Ramos (cell line): Measurements from ENCODE around the gene VWA1.
"Not testable (repeated sequence)": the region's sequence is repeated elsewhere in the genome, so short reads cannot be mapped to it uniquely, and the experiment has no call there.

ENCODE experiments used
- in situ Hi-C: fragments of 300-500 bp; cut with MboI; formaldehyde crosslinking; loops from one replicate; pipeline ENCODE4 v1.14.3; 2022; ENCODE audit warnings: low sequenced_read_pairs; ENCODE audit not compliant: unreplicated experiment

Gene VWA1

DNA sequence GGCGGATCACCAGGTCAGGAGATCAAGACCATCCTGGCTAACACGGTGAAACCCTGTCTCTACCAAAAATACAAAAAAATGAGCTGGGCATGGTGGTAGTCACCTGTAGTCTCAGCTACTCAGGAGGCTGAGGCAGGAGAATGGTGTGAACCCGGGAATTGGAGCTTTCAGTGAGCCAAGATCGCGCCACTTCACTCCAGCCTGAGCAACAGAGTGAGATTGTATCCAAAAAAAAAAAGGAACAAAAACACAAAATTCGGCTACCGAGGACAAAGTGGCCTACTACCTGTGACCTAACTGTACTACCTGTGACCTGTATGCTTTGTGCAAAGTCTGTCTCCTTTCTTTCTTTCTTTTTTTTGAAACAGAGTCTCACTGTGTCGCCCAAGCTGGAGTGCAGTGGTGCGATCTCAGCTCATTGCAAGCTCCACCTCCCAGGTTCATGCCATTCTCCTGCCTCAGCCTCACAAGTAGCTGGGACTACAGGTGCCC is 32.5 kb upstream of the VWA1 start:
- in situ Hi-C loops = not testable (repeated sequence)

DNA sequence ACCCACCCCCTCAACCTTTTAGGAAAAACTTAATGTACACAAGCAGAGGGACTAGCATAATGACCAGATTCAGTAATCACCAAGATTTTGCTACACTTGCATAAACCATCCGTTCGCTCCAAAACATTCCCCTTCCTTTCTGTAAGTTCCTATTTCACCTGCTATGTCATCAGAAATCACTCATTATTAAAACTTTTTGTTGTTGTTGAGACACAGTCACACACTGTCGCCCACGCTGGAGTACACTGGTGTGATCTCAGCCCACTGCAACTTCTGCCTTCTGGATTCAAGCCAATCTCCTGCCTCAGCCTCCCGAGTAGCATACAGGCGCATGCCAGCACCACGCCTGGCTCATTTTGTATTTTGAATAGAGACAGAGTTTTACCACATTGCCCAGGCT is 31.8 kb upstream of the VWA1 start:
- in situ Hi-C loops = no loop called here

DNA sequence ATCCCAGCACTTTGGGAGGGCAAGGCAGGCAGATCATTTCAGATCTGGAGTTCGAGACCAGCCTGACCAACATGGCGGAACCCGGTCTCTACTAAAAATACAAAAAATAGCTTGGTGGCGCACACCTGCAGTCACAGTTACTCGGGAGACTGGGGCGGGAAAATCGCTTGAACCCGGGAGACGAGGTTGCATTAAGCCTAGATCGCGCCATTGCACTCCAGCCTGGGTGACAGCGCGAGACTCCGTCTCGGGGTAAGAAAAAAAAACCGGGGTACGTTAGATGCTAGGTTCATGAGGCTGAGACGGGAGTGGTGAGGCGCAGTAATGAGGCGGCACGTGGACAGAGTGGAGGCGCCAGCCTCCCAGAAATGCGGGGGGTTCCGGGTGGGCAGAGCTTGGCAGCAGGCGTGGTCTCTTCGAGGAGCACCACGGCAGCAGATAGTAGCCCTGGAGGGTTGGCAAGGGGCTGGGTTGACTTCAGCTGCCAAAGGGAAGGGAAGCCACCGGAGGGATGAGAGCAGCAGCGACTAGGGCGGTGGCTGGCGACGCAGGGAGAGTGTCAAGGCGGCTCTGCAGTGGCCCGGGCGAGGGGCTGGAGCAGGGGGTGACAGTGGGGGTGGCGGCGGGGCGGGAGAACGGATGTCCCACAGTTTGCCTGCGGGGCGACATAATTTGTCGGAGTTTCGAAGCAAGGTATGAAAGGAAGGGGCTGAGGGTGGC is 29.2 kb upstream of the VWA1 start:
- in situ Hi-C loops = no loop called here

DNA sequence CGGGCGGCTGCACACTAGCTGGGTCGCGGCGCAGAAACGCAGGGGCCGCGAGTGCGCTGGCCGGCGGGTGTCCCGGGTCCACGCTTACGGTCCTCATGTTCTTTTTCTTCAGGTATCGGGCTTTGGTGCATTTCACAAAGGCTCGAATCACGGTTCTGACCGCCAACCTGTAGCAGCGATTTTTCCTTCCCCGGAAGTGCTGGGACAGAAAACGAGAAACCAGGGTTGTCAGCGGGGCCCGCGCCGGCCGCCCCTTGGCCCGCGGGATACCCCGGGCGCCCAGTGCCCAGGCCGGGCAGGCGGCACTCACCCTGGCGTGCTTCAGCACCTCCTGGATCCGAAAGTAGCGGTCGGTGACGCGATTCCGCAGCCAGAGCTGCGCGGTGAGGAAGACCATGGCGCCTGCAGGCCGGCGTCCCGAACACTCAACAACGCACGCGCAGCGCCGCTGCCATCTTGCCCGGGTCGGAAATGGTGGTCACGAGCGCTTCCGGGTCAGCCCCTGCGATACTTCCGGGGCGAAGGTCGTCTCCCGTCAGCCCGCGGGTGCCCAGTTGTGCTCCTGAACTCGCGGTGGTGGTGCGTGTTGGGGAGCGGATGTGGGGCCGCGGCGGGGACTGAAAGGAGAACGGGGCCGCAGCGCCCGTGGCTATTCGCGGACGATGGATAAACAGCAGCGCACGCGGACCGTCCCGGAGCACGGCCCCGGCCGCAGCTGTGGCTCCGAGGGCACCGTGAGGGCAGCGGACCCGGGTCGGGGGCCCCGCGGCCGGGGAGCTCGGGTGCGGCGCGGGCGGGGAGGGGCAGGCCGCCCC is 28.5 kb upstream of the VWA1 start, which contains the start of gene MRPL20:
MRPL20 (minus strand) TSS at position 473 of the 815 bp plus-strand sequence; CDS start at position 397, 76 bp downstream.
- in situ Hi-C loops = no loop called here

DNA sequence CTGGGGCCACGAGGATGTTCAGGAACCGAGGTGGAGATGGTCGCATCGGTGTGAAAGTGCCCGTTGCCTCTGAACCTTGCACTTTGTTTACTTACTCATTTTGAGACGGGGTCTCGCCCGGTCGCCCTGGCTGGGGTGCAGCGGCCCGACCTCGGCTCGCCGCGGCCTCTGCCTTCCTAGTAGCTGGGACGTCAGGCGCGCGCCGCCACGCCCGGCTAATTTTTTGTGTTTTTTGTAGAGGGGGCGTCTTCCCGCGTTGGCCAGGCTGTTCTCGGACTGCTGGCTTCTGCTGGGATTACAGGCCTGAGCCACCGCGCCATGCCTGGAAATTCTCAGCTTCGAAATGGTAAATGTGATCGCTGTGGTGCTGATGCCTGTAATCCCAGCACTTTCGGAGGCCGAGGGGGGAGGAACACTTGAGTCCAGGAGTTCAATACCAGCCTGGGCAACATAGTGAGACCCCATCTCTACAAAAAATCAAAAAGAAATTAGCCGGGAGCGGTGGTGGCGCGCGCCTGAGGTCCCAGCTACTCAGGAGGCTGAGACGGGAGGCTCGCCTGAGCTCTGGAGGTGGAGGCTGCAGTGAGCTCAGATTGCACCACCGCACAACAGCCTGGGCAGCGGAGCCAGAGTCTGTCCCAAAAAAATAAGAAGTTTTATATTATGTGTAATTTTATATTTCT is 27.7 kb upstream of the VWA1 start:
- in situ Hi-C loops = no loop called here

DNA sequence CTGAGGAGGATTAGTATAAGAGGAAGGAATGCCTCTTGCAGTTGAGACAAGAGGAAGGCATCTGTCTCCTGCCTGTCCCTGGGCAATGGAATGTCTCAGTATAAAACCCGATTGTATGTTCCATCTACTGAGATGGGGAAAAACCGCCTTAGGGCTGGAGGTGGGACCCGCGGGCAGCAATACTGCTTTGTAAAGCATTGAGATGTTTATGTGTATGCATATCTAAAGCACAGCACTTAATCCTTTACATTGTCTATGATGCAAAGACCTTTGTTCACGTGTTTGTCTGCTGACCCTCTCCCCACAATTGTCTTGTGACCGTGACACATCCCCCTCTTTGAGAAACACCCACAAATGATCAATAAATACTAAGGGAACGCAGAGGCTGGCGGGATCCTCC is 25.3 kb upstream of the VWA1 start:
- in situ Hi-C loops = not testable (repeated sequence)

DNA sequence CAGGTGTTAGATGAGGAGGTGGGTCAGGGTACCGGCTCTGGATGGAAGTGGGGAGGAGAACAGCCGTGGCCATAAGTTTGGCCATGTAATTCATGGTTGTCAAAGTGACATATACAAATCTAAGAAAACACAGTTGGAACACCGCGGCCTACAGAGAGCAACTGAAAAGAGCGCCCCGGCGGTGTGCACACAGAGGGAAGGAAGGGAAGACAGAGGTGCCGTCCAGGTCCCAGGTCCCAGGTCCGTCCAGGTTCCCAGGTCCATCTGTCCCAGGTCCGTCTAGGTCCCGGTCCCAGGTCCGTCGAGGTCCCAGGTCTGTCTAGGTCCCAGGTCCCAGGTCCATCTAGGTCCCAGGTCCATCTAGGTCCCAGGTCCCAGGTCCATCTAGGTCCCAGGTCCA is 23.9 kb upstream of the VWA1 start:
- in situ Hi-C loops = no loop called here

DNA sequence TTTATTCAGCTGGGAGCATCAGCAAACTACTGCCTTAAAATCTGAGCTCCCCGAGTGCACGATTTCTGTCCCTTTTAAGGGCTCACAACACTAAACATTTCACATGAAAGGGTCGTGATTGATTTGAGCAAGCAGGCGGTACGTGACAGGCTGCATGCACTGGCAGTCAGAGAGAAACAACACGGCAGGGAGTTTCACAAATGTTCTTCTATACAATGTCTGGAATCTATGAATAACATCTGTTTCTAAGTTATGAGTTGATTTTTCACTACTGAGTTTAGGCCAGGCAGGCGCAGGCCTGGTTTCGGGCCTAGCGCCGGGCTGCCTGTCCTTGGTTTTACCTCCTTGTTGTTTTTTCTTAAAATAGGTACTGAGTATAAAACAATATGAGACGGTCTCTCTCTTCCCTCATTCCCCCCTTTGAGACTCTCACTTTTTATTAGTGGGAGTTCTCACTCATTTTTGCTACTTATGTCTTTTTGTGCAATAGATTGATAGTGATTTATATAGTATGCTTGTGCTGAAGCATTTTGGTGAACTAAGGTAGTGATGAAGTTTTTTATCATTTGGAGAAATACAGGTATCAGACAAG is 23.1 kb upstream of the VWA1 start:
- in situ Hi-C loops = not testable (repeated sequence)

DNA sequence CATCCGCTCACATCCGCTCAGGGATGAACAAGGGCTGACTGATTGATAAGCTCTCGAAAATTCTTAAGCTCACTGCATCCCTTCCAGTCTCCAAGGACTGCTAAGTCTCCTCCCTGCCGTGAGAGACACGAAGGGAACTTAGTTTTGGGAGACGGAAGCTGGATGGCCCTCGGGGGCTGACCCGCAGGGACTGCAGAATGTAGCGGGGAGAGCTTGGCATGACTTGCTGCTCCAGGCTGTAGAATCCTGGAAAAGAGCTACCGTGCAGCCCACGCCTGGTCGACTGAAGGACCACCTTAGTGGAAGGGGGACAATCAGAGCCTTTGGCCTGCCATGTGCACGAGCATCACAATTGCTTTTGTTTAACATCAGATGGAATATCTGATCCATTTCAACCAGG is 19.7 kb upstream of the VWA1 start:
- in situ Hi-C loops = no loop called here

DNA sequence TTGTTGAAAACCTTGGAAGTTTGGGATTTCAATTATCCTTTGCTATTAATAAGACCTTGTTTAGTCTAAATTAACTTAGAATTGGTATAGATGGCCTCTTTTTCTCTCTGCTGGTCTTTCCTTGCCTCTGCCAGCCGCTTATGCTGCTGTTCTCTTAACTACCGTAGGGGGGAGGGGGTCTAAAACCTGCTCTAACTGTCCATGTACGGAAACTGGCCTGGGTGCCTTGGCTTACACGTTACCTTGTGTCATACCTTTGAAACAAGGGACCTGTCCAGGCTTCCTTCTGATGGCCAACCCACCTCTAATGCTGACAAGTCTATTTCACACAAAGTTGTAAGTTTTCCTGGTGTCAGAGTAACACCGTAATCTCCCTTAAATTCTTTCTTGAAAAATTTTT is 18.1 kb upstream of the VWA1 start:
- in situ Hi-C loops = not testable (repeated sequence)

DNA sequence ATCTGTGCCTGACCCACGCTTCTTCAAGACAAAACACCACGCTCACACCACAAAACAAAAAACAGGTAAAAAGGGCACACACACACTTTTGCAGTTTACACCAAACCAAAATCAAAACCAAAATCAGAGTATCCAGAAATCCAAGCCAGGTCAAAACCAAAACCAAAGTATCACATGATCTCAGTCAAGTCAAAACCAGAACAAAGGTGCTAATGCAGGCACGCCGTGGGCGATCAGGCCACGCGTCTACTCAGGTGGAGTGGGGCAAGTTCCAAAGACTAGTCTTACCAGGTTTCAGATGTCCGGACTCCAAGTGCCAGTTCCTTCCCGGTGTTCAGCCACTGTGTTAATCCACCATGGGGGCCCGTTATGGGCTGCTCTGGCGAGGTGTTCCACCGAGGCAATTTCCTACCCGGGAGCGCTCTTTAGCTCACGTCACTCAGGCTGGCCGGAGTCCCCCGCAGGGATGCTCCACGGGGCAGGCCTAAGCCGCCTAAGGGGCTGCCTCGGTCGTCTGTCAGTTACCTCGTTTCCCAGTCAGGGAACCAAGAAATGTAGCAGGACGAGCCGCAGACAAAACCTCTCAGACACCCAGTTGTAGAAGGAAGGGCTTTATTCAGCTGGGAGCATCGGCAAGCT is 17.5 kb upstream of the VWA1 start:
- in situ Hi-C loops = not testable (repeated sequence)

DNA sequence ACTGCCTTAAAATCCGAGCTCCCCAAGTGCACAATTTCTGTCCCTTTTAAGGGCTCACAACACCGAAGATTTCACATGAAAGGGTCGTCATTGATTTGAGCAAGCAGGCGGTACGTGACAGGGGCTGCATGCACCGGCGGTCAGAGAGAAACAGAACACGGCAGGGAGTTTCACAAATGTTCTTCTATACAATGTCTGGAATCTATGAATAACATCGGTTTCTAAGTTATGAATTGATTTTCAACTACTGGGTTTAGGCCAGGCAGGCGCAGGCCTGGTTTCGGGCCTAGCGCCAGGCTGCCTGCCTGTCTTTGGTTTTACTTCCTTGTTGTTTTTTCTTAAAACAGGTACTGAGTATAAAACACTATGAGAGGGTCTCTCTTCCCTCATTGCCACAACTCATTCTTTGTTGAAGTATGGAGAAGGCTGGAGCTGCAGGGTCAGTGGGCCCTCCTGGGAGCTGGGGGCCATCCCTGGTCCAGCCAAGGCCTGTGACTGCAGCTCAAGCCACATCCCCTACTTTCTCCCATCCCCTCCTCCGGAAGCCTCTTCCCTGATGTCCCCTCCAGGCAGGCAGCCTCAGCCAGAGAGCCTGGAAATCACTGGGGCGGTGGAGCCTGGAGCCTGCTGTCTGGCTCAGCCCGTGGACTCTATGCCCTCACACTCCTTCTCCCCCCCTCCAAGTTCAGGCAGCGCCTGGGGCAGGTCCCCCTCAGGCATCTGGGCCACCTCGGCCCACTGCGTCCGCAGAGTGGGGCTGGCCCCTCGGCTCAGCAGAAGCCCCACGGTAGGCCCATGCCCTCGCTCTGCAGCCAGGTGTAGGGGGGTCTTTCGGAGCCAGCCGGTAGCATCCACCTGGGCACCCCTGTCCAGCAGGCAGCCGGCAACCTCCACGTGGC is 16.8 kb upstream of the VWA1 start:
- in situ Hi-C loops = no loop called here

DNA sequence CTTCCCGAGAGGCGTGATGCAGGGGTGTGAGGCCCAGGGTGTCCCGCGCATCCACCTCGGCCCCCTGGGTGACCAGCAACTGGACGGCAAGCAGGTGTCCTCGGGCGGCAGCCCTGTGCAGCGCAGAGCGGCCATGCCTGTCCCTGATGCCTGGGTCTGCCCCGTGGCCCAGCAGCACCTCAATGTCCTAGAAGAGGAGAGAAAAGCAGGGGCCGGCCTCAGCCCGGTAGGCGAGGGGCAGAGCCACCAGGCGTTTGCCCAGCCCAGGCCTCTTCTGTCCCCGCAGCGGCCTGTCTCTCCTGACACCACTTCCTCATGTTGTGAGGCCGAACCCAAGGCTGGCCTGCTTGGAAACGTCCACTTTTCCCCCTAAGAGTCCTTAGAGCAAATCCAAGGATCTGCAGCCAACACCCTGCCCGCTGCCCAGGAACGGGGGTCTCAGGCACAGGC is 16.1 kb upstream of the VWA1 start:
- in situ Hi-C loops = no loop called here

DNA sequence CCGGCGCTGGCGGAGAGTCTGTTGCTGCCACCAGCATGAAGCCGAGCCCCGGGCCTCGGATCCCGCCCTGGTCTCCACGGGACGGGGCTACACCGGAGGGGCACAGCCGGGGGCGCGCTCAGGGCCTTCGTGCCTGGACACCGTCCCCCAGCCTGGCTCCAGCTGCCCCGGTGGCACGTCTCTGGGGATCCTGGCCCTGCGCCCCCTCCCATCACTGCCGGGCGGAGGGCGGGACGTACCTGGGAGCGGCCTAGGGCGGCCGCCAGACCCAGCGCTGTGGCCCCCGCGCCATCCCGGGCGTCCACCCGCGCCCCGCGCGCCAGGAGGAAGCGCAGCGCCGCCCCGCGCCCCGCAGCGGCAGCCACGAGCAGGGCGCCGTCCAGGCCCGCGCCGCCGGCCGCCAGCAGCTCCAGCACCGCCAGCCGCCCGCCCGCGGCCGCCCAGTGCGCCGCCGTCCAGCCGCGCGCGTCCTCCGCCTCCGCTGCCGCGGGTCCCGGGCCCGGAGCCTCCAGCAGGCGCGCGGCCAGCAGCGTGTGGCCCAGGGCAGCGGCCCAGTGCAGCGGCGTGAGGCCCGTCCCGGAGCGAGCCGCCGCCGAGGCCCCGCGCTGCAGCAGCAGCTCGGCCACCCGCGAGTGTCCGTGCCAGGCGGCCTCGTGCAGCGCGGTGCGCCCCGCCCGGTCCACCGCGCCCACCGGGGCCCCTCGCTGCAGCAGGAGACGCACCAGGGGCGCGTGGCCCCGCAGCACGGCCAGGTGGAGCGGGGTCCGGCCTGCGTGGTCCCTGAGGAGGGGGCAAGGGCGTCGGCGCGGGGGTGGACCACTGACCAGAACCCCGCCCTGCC is 15.5 kb upstream of the VWA1 start:
- in situ Hi-C loops = no loop called here

DNA sequence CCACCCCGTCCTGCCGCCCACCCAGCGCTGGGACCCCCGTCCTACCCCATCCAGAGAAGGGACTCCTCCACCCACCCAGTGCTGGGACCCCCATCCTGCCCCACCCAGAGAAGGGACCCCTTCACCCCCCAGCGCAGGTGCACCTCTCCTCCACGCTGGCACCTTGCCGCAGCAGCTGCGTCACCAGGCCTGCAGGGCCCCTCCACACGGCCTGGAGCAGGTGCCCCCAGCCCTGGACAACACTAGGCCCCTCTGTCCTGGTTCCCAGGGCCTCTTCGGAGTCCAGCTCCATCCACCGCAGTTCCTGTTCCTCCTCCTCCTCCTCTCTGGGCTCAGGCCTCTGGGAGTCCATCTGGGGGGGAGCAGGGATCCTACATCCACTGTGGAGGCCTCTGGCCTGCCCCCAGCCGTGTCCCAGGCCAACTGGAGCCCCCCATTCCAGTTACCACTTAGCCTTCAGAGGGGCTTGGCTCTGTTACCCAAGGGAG is 14.8 kb upstream of the VWA1 start:
- in situ Hi-C loops = no loop called here

DNA sequence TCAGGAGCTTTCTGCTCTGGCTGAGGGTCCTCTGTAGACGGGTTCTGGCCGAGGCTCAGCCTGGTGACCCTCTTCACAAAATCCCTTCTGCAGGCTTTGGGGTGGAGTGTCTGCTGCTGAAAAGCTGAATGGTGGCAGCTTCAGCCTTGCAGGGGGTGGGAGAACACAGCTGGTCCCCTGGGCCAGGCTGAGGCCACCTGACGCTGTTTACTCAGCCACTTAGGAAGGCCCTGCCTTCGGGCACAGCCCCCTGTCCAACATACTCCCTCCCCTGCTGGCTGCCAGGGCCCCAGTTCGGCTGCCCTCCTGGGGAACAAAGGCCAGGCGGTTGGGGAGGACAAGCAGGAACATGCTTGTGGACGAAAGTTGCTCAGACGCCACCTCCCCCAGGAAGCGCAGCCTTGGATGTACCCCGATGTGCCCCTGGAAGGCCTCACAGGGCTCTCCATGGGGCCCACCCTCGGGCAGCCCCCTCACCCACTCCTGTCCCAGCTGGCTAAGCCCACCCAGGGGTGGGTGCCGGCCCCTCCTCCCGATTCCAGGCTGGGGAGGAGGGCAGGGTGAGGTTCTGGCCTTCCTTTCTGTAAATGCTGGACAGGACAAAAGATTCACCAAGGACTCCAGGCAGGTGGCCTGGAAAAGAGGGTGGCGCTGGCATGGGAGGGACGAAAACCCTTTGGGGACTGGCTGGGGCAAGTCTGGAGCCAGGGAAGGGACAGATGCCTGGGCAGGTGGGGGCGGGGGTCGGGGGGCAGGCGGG is 14.2 kb upstream of the VWA1 start, which contains the start of gene ANKRD65:
ANKRD65 (minus strand) TSS at position 130 of the 760 bp plus-strand sequence. CDS start 271 bp downstream, outside the sequence.
- in situ Hi-C loops = no loop called here

DNA sequence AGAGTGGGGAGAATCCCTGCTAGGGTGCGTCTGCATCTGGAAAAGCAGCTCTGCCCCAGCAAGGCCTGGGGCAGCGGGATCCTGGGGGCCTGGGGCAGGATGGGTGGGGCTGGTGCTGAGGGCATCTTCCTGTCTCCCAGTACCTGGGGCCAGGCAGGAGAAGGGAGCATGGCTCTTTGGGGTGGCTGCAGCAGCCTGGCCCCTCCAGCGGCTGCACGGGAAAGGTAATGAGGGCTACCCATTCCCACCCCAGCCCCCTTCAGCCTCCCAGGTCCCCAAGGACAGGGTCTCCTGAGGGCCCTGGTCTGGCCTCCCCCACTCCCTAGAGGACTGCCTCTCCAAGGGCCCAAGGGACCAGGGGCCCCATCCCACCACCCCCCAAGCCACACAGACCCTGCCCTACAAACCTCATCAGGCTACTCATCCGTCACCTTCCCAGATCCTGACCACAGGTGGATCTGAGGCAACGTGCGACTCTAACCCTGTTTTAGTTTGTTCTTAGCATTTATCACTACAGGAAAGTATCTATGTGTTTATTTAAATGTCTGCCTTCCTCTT is 13.5 kb upstream of the VWA1 start:
- in situ Hi-C loops = no loop called here
